Colonic mucosa (tissue), 4 donors: Measurements from ENCODE around the gene CTNS. TPM values are rescaled to one million over a fixed set of nuclear protein-coding genes. Genes with fewer than 3 reads are reported as not detected.

Experiments used
- DNase-seq: peaks from one replicate; pipeline ENCODE4 v3.0.0-alpha.2; 2020
- H3K27ac ChIP-seq: fragments of 200-600 bp; one replicate; pipeline ENCODE4 v1.8.0; 2021
- H3K27me3 ChIP-seq: fragments of 200-600 bp; one replicate; pipeline ENCODE4 v1.8.0; 2021
- H3K36me3 ChIP-seq: fragments of 200-600 bp; one replicate; pipeline ENCODE4 v1.8.0; 2021
- H3K4me1 ChIP-seq: fragments of 200-600 bp; one replicate; pipeline ENCODE4 v1.8.0; 2021; ENCODE audit warnings: mild to moderate bottlenecking
- H3K4me3 ChIP-seq: fragments of 200-600 bp; one replicate; pipeline ENCODE4 v1.8.0; 2021
- H3K9ac ChIP-seq, 2 donors: one replicate each; pipeline ENCODE4 v1.7.0; 2013; ENCODE audit warnings: control low read depth in 2 of 2, low read depth in 2 of 2, low read length in 2 of 2
- H3K9me3 ChIP-seq: fragments of 200-600 bp; one replicate; pipeline ENCODE4 v1.8.0; 2021
- CTCF ChIP-seq: fragments of 200-600 bp; IDR thresholded peaks from one replicate; pipeline ENCODE4 v1.8.0; 2022; ENCODE audit warnings: antibody characterized with exemption, mild to moderate bottlenecking
- intact Hi-C: fragments of 100-400 bp; cut with DNase I; formaldehyde crosslinking; loops from one replicate; pipeline ENCODE4 v1.14.1; 2022
- total RNA-seq, 2 donors: library from RNA; stranded (reverse); fragmentation: NEBNext Ultra II Directional in 1 of 2; extraction: Animal tissue kit (Norgen Biotek cat#: 25700) in 1 of 2; gene quantifications; one replicate each; pipeline ENCODE4 v1.2.1, GENCODE V29; 2021
- donor health status: healthy.
- donor health status: DM: no; HTN: no; CAD: no.
- donor health status: DM: no; HTN: no; CAD: no.

The CTNS gene
- total RNA-seq, 2 donors from 2014 or later: 7.9 to 8.1 TPM

- Histone ChIP-seq H3K9ac (no peak overlapping the region), H3K9me3 (no peaks in the 10 kb centered on the region), H3K27me3 (no peaks in the 10 kb centered on the region), H3K27ac (no peak overlapping the region), H3K36me3 (no peaks in the 10 kb centered on the region), H3K4me3 (no peak overlapping the region), H3K4me1 (no peaks in the 10 kb centered on the region)
- DNase-seq: no peak
- intact Hi-C loops: no loop called here
- TF ChIP-seq CTCF: no peak
Measured at GRCh38 chr17:3593384-3593783, 43.2 kb upstream of the CTNS start.

DNA sequence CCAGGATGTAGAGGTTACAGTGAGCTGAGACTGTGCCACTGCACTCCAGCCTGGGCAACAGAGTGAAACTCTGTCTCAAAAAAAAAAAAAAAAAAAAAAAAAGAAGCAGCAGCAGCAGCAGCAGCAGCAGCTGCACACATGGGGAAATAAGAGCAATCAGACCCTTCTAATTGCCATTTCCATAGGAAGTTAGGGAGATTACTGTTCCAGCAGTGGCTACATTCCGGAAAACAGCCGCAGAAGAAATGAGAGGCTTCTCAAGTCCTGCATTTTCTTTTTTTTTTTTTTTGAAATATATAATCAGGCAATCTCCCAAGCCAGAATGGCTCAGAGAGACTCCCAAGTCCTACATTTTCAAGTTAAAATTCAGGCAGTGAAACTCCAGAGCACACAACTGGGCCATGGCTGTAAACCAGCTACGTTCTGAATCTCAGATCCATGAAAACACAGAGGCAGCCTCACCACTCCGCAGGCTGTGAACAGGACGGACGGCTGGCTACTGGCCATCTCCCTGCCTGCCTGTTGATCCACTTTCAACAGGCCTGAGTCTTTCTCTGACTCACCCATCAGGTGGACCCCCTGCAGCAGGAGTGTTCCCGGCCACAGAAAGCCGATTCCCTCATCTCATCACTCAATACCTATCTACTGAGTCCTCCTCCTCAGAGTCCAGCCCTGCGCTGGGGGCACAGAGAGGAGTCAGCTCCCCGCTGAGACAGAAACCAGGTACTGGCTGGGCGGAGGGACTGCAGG lies 42.3 kb upstream of the CTNS start:
- TF ChIP-seq CTCF: no peak
- Histone ChIP-seq H3K27me3 (no peaks in the 10 kb centered on the region), H3K36me3 (no peaks in the 10 kb centered on the region), H3K9ac (no peak overlapping the region), H3K9me3 (no peaks in the 10 kb centered on the region), H3K27ac (no peak overlapping the region), H3K4me3 (no peak overlapping the region), H3K4me1 (no peaks in the 10 kb centered on the region)
- DNase-seq: no peak
- intact Hi-C loops: no loop called here

DNA sequence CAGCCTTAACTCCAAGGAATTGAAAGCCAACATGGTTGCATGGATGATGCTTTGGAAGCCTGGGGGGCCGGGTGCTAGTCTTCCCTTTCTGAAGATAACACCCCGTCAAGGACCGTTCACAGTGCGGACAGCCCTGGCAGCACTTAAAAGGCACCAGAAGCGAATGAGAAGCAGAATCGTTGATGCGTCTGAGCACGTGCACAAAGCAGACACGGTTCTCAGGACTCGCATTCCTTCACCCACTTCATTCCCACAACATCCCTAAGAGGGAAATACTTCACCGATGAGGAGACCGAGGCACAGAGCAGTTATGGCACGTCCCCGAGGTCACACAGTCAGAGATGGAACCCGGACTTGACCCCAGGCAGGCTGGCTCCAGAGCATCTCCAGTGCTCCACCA lies 41.6 kb upstream of the CTNS start:
- H3K4me3 ChIP-seq: no peak overlapping the region
- no peaks in the 10 kb centered on the region for H3K4me1 ChIP-seq
- no peak overlapping the region for H3K9ac ChIP-seq
- no peaks in the 10 kb centered on the region for H3K9me3 ChIP-seq
- H3K36me3 ChIP-seq: no peaks in the 10 kb centered on the region
- no peaks in the 10 kb centered on the region for H3K27me3 ChIP-seq
- TF ChIP-seq CTCF: no peak
- no peak for DNase-seq
- H3K27ac ChIP-seq: no peak overlapping the region
- intact Hi-C loops: no loop called here

- H3K9ac ChIP-seq: no peak overlapping the region
- H3K4me1 ChIP-seq: no peaks in the 10 kb centered on the region
- H3K4me3 ChIP-seq: no peak overlapping the region
- no peak for TF ChIP-seq CTCF
- H3K9me3 ChIP-seq: no peaks in the 10 kb centered on the region
- no peaks in the 10 kb centered on the region for H3K36me3 ChIP-seq
- intact Hi-C loops: no loop called here
- no peaks in the 10 kb centered on the region for H3K27me3 ChIP-seq
- no peak for DNase-seq
- no peak overlapping the region for H3K27ac ChIP-seq
Measured at GRCh38 chr17:3596804-3597464, 39.6 kb upstream of the CTNS start.

- intact Hi-C loops: no loop called here
- no peak for DNase-seq
- no peak overlapping the region for H3K27ac ChIP-seq
- no peak overlapping the region for H3K9ac ChIP-seq
- no peaks in the 10 kb centered on the region for H3K4me1 ChIP-seq
- no peak overlapping the region for H3K4me3 ChIP-seq
- no peaks in the 10 kb centered on the region for H3K27me3 ChIP-seq
- no peaks in the 10 kb centered on the region for H3K36me3 ChIP-seq
- TF ChIP-seq CTCF: no peak
- H3K9me3 ChIP-seq: no peaks in the 10 kb centered on the region
Measured at GRCh38 chr17:3598078-3598477, 38.5 kb upstream of the CTNS start.
